K562 treated with DMSO at 1 percent for 4 hours (cell line): ENCODE results near the gene PAF1. TPM values are rescaled to one million over a fixed set of nuclear protein-coding genes. Genes with fewer than 3 reads are reported as not detected.

Experiments
- total RNA-seq: library from RNA; unstranded; fragments of 300-600 nt; gene quantifications from 2 replicates; pipeline ENCODE4 v1.2.3, GENCODE V29; 2022; ENCODE audit not compliant: insufficient read depth

PAF1 gene
- 35.4 and 44.9 TPM in 2 replicates for total RNA-seq

GRCh38 chr19:39390751-39391437 lies at the start of gene PAF1, which contains the start of gene MED29:
TSS of gene PAF1 (minus strand) at chr19:39391106. CDS start at chr19:39390864, 242 bp downstream.
TSS of gene MED29 (plus strand) at chr19:39391378. CDS start at chr19:39391423, 45 bp downstream.

GRCh38 chr19:39435499-39436349 lies 44.8 kb upstream of the PAF1 start, which contains the start of gene RPS16:
TSS of gene RPS16 (minus strand) at chr19:39435949. CDS start at chr19:39435895, 54 bp downstream.

GRCh38 chr19:39412100-39412866 lies 21.4 kb upstream of the PAF1 start, which contains the start of gene PLEKHG2:
TSS of gene PLEKHG2 (plus strand) at chr19:39412669. CDS start at chr19:39414087, 1,418 bp downstream.

GRCh38 chr19:39406656-39407409 lies 15.9 kb upstream of the PAF1 start, which contains the start of gene ZFP36:
TSS of gene ZFP36 (plus strand) at chr19:39406847. CDS start at chr19:39406905, 58 bp downstream.

GRCh38 chr19:39341719-39342604 lies 48.9 kb downstream of the PAF1 start, which contains the start of gene SAMD4B:
TSS of gene SAMD4B (plus strand) at chr19:39342421. CDS start at chr19:39356894, 14,473 bp downstream.

Other genes with a start within 250 kb of the PAF1 start
- gene NCCRP1, start 194.1 kb downstream of the PAF1 start, total RNA-seq: not detected in 2 replicates
- not detected in 2 replicates for gene SYCN, start 186.8 kb downstream of the PAF1 start, total RNA-seq
- gene IFNL3, start 146.1 kb downstream of the PAF1 start, total RNA-seq: not detected in 2 replicates
- not detected in 2 replicates for gene IFNL4, start 142.2 kb downstream of the PAF1 start, total RNA-seq
- not detected in 2 replicates for gene IFNL2, start 122.7 kb downstream of the PAF1 start, total RNA-seq
- not detected in 2 replicates for gene IFNL1, start 94.7 kb downstream of the PAF1 start, total RNA-seq
- 4.1 and 6.5 TPM in 2 replicates for gene LRFN1, start 70.2 kb downstream of the PAF1 start, total RNA-seq
- gene GMFG, start 55.1 kb downstream of the PAF1 start, total RNA-seq: 94.0 and 163 TPM in 2 replicates
- 89.5 and 108 TPM in 2 replicates for gene SAMD4B, start 48.7 kb downstream of the PAF1 start, total RNA-seq
- gene MED29, start 272 bp upstream of the PAF1 start, total RNA-seq: 16.7 and 17.5 TPM in 2 replicates
- gene ZFP36, start 15.7 kb upstream of the PAF1 start, total RNA-seq: 20.2 and 24.1 TPM in 2 replicates
- gene PLEKHG2, start 21.6 kb upstream of the PAF1 start, total RNA-seq: 4.4 and 20.7 TPM in 2 replicates
- gene RPS16, start 44.8 kb upstream of the PAF1 start, total RNA-seq: 9,929 and 11,096 TPM in 2 replicates
- gene SUPT5H, start 54.5 kb upstream of the PAF1 start, total RNA-seq: 106 and 123 TPM in 2 replicates
- gene TIMM50, start 89.7 kb upstream of the PAF1 start, total RNA-seq: 111 and 116 TPM in 2 replicates
- gene DLL3, start 107.8 kb upstream of the PAF1 start, total RNA-seq: 0.81 TPM in 1 of 2 replicates, not detected in the other
- not detected in 2 replicates for gene SELENOV, start 124.0 kb upstream of the PAF1 start, total RNA-seq
- gene EID2B, start 141.7 kb upstream of the PAF1 start, total RNA-seq: 5.0 and 31.6 TPM in 2 replicates
- gene EID2, start 149.1 kb upstream of the PAF1 start, total RNA-seq: 16.5 and 18.2 TPM in 2 replicates
- 6.6 TPM in 1 of 2 replicates, not detected in the other for gene LGALS13, start 211.4 kb upstream of the PAF1 start, total RNA-seq